CD14-positive monocyte (primary cell): ENCODE measurements around the gene HOXB5. TPM values are rescaled to one million over a fixed set of nuclear protein-coding genes. Genes with fewer than 3 reads are reported as not detected.

Source experiments
- DNase-seq, 3 donors: peaks; one replicate each; pipeline ENCODE4 v3.0.0-alpha.2; 2011 to 2022
- H2AFZ ChIP-seq: 2 replicates; pipeline ENCODE4 v1.6.0; 2012; ENCODE audit warnings: mild to moderate bottlenecking, low read depth, low read length, inconsistent platforms; ENCODE audit not compliant: insufficient read depth, poor library complexity, severe bottlenecking
- H3K27ac ChIP-seq, 2 donors: 1 replicate in 1 of 2; 2 replicates in 1 of 2; pipeline ENCODE4 v1.5.1; 2012 to 2013; ENCODE audit warnings: low read length in 2 of 2, control low read depth in 1 of 2, inconsistent platforms in 1 of 2, low read depth in 1 of 2, mild to moderate bottlenecking in 1 of 2
- H3K27me3 ChIP-seq, 2 donors: one replicate each; pipeline versions ENCODE4 v1.6.0 to v1.6.1; 2011 to 2013; ENCODE audit warnings: low read length in 2 of 2; ENCODE audit not compliant: control insufficient read depth in 2 of 2, insufficient read depth in 2 of 2
- H3K36me3 ChIP-seq, 2 donors: replicated peaks in 1 of 2; 1 replicate in 1 of 2; 2 replicates in 1 of 2; pipeline versions ENCODE4 v1.5.1 to v1.6.1; 2012 to 2013; ENCODE audit warnings: low read length in 2 of 2, control low read depth in 1 of 2, inconsistent platforms in 1 of 2, mild to moderate bottlenecking in 1 of 2; ENCODE audit not compliant: insufficient read depth in 2 of 2, control insufficient read depth in 1 of 2
- H3K4me1 ChIP-seq, 2 donors: 1 replicate in 1 of 2; 2 replicates in 1 of 2; pipeline versions ENCODE4 v1.5.1 to v1.6.1; 2012 to 2013; ENCODE audit warnings: low read length in 2 of 2, control low read depth in 1 of 2, inconsistent platforms in 1 of 2, mild to moderate bottlenecking in 1 of 2, moderate library complexity in 1 of 2; ENCODE audit not compliant: insufficient read depth in 2 of 2, control insufficient read depth in 1 of 2
- H3K4me2 ChIP-seq: replicated peaks from 2 replicates; pipeline ENCODE3; 2012; ENCODE audit warnings: low read length, moderate library complexity, mild to moderate bottlenecking; ENCODE audit not compliant: poor library complexity, severe bottlenecking; ENCODE audit errors: extremely low read depth
- H3K4me3 ChIP-seq, 3 experiments: fragments of 200-600 bp in 1 of 3; sonication (generic) in 1 of 3; replicated peaks in 1 of 3; 1 replicate in 2 of 3; 2 replicates in 1 of 3; pipeline ENCODE4 v1.5.1; 2011 to 2013; ENCODE audit warnings: low read length in 3 of 3, mild to moderate bottlenecking in 3 of 3, control low read depth in 2 of 3, low read depth in 2 of 3, inconsistent platforms in 1 of 3, moderate library complexity in 1 of 3
- H3K79me2 ChIP-seq: 2 replicates; pipeline ENCODE4 v1.6.0; 2012; ENCODE audit warnings: mild to moderate bottlenecking, control low read depth, inconsistent platforms, low read length, moderate library complexity; ENCODE audit not compliant: insufficient read depth
- H3K9ac ChIP-seq: 2 replicates; pipeline ENCODE4 v1.6.0; 2017; ENCODE audit warnings: low read length, mild to moderate bottlenecking; ENCODE audit not compliant: insufficient read depth, poor library complexity, severe bottlenecking
- H3K9me3 ChIP-seq, 2 donors: replicated peaks in 1 of 2; 1 replicate in 1 of 2; 2 replicates in 1 of 2; pipeline versions ENCODE4 v1.5.1 to v1.6.1; 2012 to 2013; ENCODE audit warnings: low read length in 2 of 2, control low read depth in 1 of 2; ENCODE audit not compliant: control insufficient read depth in 1 of 2, insufficient read depth in 1 of 2
- H4K20me1 ChIP-seq: 2 replicates; pipeline ENCODE4 v1.6.0; 2012; ENCODE audit warnings: mild to moderate bottlenecking, low read length, control low read depth, moderate library complexity; ENCODE audit not compliant: insufficient read depth
- H3K27ac Mint-ChIP-seq, 7 donors: one replicate each; pipeline ENCODE4 v1.8.0; 2020; ENCODE audit warnings: mild to moderate bottlenecking in 7 of 7, mixed read lengths in 7 of 7, moderate library complexity in 6 of 7, inconsistent platforms in 2 of 7
- H3K27me3 Mint-ChIP-seq, 3 donors: one replicate each; pipeline ENCODE4 v1.8.0; 2021 to 2022; ENCODE audit warnings: low read depth in 3 of 3, mild to moderate bottlenecking in 3 of 3, mixed read lengths in 3 of 3, moderate library complexity in 3 of 3, inconsistent platforms in 1 of 3
- H3K36me3 Mint-ChIP-seq, 2 donors: one replicate each; pipeline ENCODE4 v1.8.0; 2020; ENCODE audit warnings: mixed read lengths in 2 of 2, inconsistent platforms in 1 of 2, mild to moderate bottlenecking in 1 of 2
- H3K4me1 Mint-ChIP-seq: one replicate; pipeline ENCODE4 v1.8.0; 2020; ENCODE audit warnings: mild to moderate bottlenecking, mixed read lengths
- H3K4me3 Mint-ChIP-seq, 2 donors: one replicate each; pipeline ENCODE4 v1.8.0; 2020; ENCODE audit warnings: mild to moderate bottlenecking in 2 of 2, mixed read lengths in 2 of 2, moderate library complexity in 1 of 2
- H3K9me3 Mint-ChIP-seq, 7 donors: one replicate each; pipeline ENCODE4 v1.8.0; 2020 to 2022; ENCODE audit warnings: mixed read lengths in 7 of 7, mild to moderate bottlenecking in 6 of 7, moderate library complexity in 6 of 7, inconsistent platforms in 2 of 7
- WGBS: methylation state at CpG from one replicate; pipeline ENCODE4 v1.1.5; 2013; ENCODE audit warnings: missing lambda C conversion rate; ENCODE audit not compliant: insufficient coverage; 5-methylcytosine and 5-hydroxymethylcytosine counted together
- intact Hi-C, 2 donors: fragments of 100-400 bp; cut with micrococcal nuclease; formaldehyde crosslinking; loops; one replicate each; pipeline versions ENCODE4 v1.15.0 to v1.15.1; 2023
- polyA plus RNA-seq, 3 donors: library from polyadenylated mRNA; depleted of rRNA in 1 of 3; unstranded in 2 of 3; stranded (reverse) in 1 of 3; fragments of 300-500 nt in 2 of 3; fragments of >200 nt in 1 of 3; fragmentation: Illumina TruSeq in 2 of 3; gene quantifications; 1 replicate in 2 of 3; 2 replicates in 1 of 3; pipeline ENCODE4 v1.2.3, GENCODE V29; 2012 to 2021
- TF ChIP-seq, protein P1 (sequence below): fragments of 200-600 bp; IDR thresholded peaks from one replicate; pipeline ENCODE4 v1.8.0; 2022; ENCODE audit warnings: antibody characterized with exemption, mild to moderate bottlenecking

The HOXB5 gene
- polyA plus RNA-seq, 3 donors = not detected

DNA sequence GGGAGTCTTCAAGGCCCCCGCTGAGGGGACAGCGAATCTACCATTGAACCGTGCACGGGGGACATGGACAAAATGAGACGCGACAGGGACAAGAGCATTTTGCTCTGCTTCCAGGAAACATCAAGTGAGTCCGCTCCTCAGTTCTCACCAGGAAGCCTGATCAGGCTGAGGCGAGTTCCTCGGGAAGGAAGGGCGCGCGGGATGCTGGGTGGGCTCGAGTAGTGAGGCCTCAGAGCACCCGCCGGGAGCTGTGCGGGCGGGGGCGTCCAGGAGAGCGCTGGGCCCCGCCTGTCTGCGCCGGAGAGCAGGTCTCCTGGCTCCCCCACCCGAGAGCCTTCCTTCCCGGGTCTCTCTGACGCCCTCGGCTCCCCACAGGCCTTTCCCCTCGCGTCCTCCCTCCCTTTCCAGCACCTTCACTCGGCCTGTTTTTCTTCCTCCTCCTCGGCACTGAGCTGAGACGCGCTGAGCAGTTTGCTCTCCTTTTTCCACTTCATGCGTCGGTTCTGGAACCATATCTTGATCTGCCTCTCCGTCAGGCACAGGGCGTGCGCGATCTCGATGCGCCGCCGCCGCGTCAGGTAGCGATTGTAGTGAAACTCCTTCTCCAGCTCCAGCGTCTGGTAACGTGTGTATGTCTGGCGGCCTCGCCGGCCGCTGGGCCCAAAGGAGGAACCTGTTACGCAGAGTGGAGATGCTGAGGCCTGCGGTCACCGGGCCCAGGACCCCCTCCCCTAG is 2.6 kb upstream of the HOXB5 start:
- no peak overlapping the region for H2AFZ ChIP-seq
- TF ChIP-seq, protein P1, sequence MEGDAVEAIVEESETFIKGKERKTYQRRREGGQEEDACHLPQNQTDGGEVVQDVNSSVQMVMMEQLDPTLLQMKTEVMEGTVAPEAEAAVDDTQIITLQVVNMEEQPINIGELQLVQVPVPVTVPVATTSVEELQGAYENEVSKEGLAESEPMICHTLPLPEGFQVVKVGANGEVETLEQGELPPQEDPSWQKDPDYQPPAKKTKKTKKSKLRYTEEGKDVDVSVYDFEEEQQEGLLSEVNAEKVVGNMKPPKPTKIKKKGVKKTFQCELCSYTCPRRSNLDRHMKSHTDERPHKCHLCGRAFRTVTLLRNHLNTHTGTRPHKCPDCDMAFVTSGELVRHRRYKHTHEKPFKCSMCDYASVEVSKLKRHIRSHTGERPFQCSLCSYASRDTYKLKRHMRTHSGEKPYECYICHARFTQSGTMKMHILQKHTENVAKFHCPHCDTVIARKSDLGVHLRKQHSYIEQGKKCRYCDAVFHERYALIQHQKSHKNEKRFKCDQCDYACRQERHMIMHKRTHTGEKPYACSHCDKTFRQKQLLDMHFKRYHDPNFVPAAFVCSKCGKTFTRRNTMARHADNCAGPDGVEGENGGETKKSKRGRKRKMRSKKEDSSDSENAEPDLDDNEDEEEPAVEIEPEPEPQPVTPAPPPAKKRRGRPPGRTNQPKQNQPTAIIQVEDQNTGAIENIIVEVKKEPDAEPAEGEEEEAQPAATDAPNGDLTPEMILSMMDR = no peak
- H3K27me3 ChIP-seq = peaks cover 79 to 100% of the 10 kb centered on the region in 2 donors
- H3K4me2 ChIP-seq = peak overlapping the region; percentile 30
- intact Hi-C loops = loop anchor here in 1 of 2 donors (2.0 kb wide), 1 partner anchor 19 kb away; the partner anchor contains the start of gene HOXB8
- Mint-ChIP-seq H3K9me3 (peaks cover 0 to 32% (median 16%) of the 10 kb centered on the region in 7 donors), H3K4me3 (peak overlapping the region; percentile 24 to 93), H3K36me3 (peaks cover 12 to 24% of the 10 kb centered on the region in 2 donors), H3K27ac (no peak overlapping the region), H3K4me1 (peaks cover 37% of the 10 kb centered on the region), H3K27me3 (peaks cover 99 to 100% (median 100%) of the 10 kb centered on the region in 3 donors)
- 20% methylated on average over 52 of the region's 54 CpGs for WGBS
- H4K20me1 ChIP-seq = no peaks in the 10 kb centered on the region
- no peak overlapping the region for H3K9ac ChIP-seq
- DNase-seq = no peak
- H3K9me3 ChIP-seq = peaks cover 0 to 46% of the 10 kb centered on the region in 2 donors
- H3K79me2 ChIP-seq = no peaks in the 10 kb centered on the region
- H3K4me3 ChIP-seq = no peak overlapping the region
- H3K4me1 ChIP-seq = peaks cover 27 to 30% of the 10 kb centered on the region in 2 donors
- no peak overlapping the region for H3K27ac ChIP-seq
- H3K36me3 ChIP-seq = no peaks in the 10 kb centered on the region

DNA sequence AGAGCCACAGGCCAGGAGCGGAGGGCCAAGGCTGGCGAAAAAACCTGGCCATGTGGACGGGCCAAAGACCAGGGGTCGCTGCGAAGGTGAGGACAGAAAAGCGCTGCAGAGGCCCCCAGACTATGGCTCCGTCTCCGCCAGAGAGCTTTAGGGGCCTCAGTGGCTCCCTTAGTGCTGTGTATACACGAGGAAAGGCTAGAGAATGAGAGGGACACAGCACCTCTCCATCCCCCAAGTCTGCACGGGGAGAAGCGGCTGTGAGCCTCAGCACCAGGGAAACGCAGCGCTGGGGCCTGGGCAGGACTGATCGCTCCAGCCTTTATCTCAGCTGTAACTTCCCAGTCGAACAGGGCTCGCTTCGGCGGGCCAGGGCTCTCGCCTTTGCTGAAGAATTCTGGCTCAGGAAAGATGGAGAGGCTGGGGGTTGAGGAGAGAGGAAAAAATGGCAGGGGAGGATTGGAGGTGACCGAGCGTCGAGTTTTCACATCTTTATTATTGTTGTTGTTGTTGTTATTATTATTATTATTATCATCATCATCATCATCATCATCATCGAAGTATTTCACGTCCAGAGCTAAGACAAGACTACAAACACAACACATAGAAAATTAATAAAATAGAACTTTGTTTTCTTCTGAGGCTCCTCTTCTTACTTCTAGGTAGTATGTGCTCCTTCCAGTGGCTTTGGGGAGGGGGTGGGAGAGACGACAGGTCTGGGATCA is 1.9 kb upstream of the HOXB5 start:
- no peak overlapping the region for H3K27ac ChIP-seq
- H3K9me3 ChIP-seq = peaks cover 0 to 51% of the 10 kb centered on the region in 2 donors
- no peak overlapping the region for H3K4me2 ChIP-seq
- H3K4me3 ChIP-seq = no peak overlapping the region
- no peak overlapping the region for H3K27ac Mint-ChIP-seq
- H3K27me3 Mint-ChIP-seq = peaks cover 99 to 100% (median 100%) of the 10 kb centered on the region in 3 donors
- peaks cover 38% of the 10 kb centered on the region for H3K4me1 Mint-ChIP-seq
- no peak overlapping the region for H3K9ac ChIP-seq
- intact Hi-C loops = no loop called here
- no peaks in the 10 kb centered on the region for H3K79me2 ChIP-seq
- peaks cover 0 to 34% (median 16%) of the 10 kb centered on the region in 7 donors for H3K9me3 Mint-ChIP-seq
- H3K36me3 ChIP-seq = no peaks in the 10 kb centered on the region
- H3K4me1 ChIP-seq = peaks cover 27 to 30% of the 10 kb centered on the region in 2 donors
- TF ChIP-seq, protein P1 = no peak
- no peaks in the 10 kb centered on the region for H4K20me1 ChIP-seq
- H3K4me3 Mint-ChIP-seq = peak overlapping the region in 1 of 2 donors; percentile 92
- WGBS = 93% methylated on average over 14 of the region's 25 CpGs
- peaks cover 12 to 25% of the 10 kb centered on the region in 2 donors for H3K36me3 Mint-ChIP-seq
- DNase-seq = no peak
- no peak overlapping the region for H2AFZ ChIP-seq
- H3K27me3 ChIP-seq = peaks cover 78 to 100% of the 10 kb centered on the region in 2 donors
